Effector CD8-positive, alpha-beta T cell (primary cell): ENCODE results near the gene CPEB1.
"Not testable (repeated sequence)": the region's sequence is repeated elsewhere in the genome, so short reads cannot be mapped to it uniquely, and the experiment has no call there.

Experiments
- DNase-seq: peaks from one replicate; lab custom pipeline; 2025; lab: John Stamatoyannopoulos, UW

CPEB1 gene

GRCh38 chr15:82513587-82513986 lies 133.6 kb downstream of the CPEB1 start:
- DNase-seq: not testable (repeated sequence)

GRCh38 chr15:82507693-82508092 lies 139.5 kb downstream of the CPEB1 start:
- DNase-seq: not testable (repeated sequence)

- DNase-seq: not testable (repeated sequence)
Observed at GRCh38 chr15:82507087-82507486, 140.1 kb downstream of the CPEB1 start.

DNA sequence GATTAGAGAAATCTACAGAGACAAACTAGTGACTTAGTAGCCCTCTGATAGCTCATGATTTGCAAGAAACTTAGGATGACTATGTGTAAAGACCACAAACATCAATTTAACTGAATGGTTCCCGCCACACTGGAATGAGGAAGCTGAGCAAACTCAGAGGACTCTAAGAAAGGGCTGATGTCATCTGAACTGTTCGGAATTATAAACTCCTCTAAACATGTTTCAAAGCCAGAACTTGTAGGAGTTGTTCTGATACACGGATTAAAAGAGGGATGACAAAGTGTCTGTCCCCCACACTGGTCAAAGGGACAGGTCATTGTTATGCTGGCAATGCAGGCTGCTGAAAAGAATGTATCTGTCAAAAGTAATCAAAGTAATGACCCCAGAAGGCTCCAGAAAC lies 141.3 kb downstream of the CPEB1 start:
- not testable (repeated sequence) for DNase-seq

- not testable (repeated sequence) for DNase-seq
Observed at GRCh38 chr15:82504074-82504473, 143.1 kb downstream of the CPEB1 start.

DNA sequence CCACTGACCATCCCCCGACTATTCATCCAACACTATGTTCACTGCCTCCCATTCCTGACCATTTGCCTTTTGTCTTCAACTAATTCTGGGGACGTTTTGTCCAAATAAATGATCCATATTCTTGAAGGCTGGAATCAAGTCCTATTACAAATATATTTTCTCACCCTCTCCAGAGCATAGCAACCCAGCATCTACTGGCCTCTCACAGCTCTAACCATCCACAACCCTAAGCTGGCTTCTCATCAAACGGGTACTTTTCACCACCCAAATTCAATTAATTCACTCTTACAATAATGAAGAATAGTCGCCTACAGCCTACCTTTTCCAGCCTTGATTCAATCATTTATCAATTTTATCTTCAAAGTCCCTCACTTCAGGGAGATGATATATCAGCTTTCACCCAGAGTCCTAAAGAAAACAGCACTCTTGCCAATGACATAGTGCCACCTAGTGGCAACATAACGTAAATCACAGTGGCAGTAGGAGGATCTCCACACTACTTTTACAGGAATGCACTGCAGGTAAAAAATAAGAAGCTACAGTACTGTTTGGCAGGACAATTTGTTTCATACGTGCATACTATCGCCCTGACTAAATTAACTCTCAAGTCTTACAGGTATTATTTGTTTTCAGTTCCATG lies 144.3 kb downstream of the CPEB1 start:
- not testable (repeated sequence) for DNase-seq

- DNase-seq: not testable (repeated sequence)
Observed at GRCh38 chr15:82500772-82501171, 146.4 kb downstream of the CPEB1 start.

- DNase-seq: not testable (repeated sequence)
Observed at GRCh38 chr15:82497978-82498377, 149.2 kb downstream of the CPEB1 start.
